Osteoblast (primary cell): ENCODE data around the gene SCT. TPM values are rescaled to one million over a fixed set of nuclear protein-coding genes. Genes with fewer than 3 reads are reported as not detected.
A peak's percentile ranks its signal among the peaks of the same experiment; 100 is the strongest.

Experiments used
- DNase-seq: peaks from one replicate; pipeline ENCODE4 v3.0.0; 2011; ENCODE audit warnings: low spot score, mixed read lengths; ENCODE audit not compliant: insufficient read length; ENCODE audit errors: missing footprints
- H2AFZ ChIP-seq: 2 replicates; pipeline ENCODE4 v1.6.0; 2011; ENCODE audit warnings: mild to moderate bottlenecking, low read length
- H3K27ac ChIP-seq: 2 replicates; pipeline ENCODE4 v1.5.1; 2011; ENCODE audit warnings: mild to moderate bottlenecking, low read depth, low read length, moderate library complexity
- H3K27me3 ChIP-seq: 2 replicates; pipeline ENCODE4 v1.6.0; 2012; ENCODE audit warnings: mild to moderate bottlenecking, control low read depth, inconsistent platforms, low read length, moderate library complexity; ENCODE audit not compliant: insufficient read depth
- H3K36me3 ChIP-seq: 2 replicates; pipeline ENCODE4 v1.5.1; 2011; ENCODE audit warnings: mild to moderate bottlenecking, low read length, control low read depth, moderate library complexity; ENCODE audit not compliant: insufficient read depth
- H3K4me1 ChIP-seq: 2 replicates; pipeline ENCODE4 v1.5.1; 2011; ENCODE audit warnings: mild to moderate bottlenecking, low read length, control low read depth, moderate library complexity; ENCODE audit not compliant: insufficient read depth
- H3K4me2 ChIP-seq: 2 replicates; pipeline ENCODE4 v1.6.0; 2011; ENCODE audit warnings: mild to moderate bottlenecking, low read length; ENCODE audit not compliant: insufficient read depth
- H3K4me3 ChIP-seq: fragments of 200-600 bp; sonication (generic); 3 replicates; pipeline ENCODE4 v1.5.1; 2012; ENCODE audit warnings: mild to moderate bottlenecking, low read length, inconsistent platforms; ENCODE audit not compliant: insufficient read depth
- H3K79me2 ChIP-seq: 2 replicates; pipeline ENCODE4 v1.6.0; 2012; ENCODE audit warnings: mild to moderate bottlenecking, low read length, control low read depth, inconsistent platforms; ENCODE audit not compliant: insufficient read depth
- H3K9me3 ChIP-seq: 2 replicates; pipeline ENCODE4 v1.5.1; 2011; ENCODE audit warnings: low read depth, low read length, control low read depth
- H4K20me1 ChIP-seq: 2 replicates; pipeline ENCODE4 v1.6.0; 2012; ENCODE audit warnings: mild to moderate bottlenecking, low read length, control low read depth; ENCODE audit not compliant: insufficient read depth
- CTCF ChIP-seq: IDR thresholded peaks from 2 replicates; pipeline ENCODE4 v1.5.1; 2011; ENCODE audit warnings: mild to moderate bottlenecking, low read depth, low read length, moderate library complexity; ENCODE audit errors: extremely low read depth
- total RNA-seq: library from RNA; depleted of rRNA; stranded (reverse); fragments of >200 nt; gene quantifications from 2 replicates; pipeline ENCODE4 v1.2.3, GENCODE V29; 2012

SCT gene
- total RNA-seq, 1 donor = not detected

- no peak for TF ChIP-seq CTCF
- Histone ChIP-seq H3K27me3 (peaks cover 14% of the 10 kb centered on the region), H2AFZ (no peak overlapping the region), H4K20me1 (peaks cover 40% of the 10 kb centered on the region), H3K4me1 (no peaks in the 10 kb centered on the region), H3K27ac (no peak overlapping the region), H3K79me2 (no peaks in the 10 kb centered on the region), H3K9me3 (no peaks in the 10 kb centered on the region), H3K36me3 (no peaks in the 10 kb centered on the region), H3K4me2 (no peak overlapping the region), H3K4me3 (no peak overlapping the region)
- DNase-seq = no peak
Observed at GRCh38 chr11:638631-639331, 11.8 kb upstream of the SCT start.

- H2AFZ ChIP-seq = no peak overlapping the region
- no peaks in the 10 kb centered on the region for H3K79me2 ChIP-seq
- no peaks in the 10 kb centered on the region for H3K4me1 ChIP-seq
- peaks cover 14% of the 10 kb centered on the region for H3K27me3 ChIP-seq
- no peaks in the 10 kb centered on the region for H3K9me3 ChIP-seq
- no peak overlapping the region for H3K4me2 ChIP-seq
- H4K20me1 ChIP-seq = peaks cover 40% of the 10 kb centered on the region
- H3K36me3 ChIP-seq = no peaks in the 10 kb centered on the region
- no peak overlapping the region for H3K27ac ChIP-seq
- DNase-seq = peak; percentile 88
- TF ChIP-seq CTCF = no peak
- H3K4me3 ChIP-seq = peak overlapping the region; percentile 30
Observed at GRCh38 chr11:637593-638521, 10.9 kb upstream of the SCT start.

GRCh38 chr11:637333-637592, 10.3 kb upstream of the SCT start:
- DNase-seq = no peak
- Histone ChIP-seq H3K79me2 (no peaks in the 10 kb centered on the region), H3K36me3 (no peaks in the 10 kb centered on the region), H3K27me3 (peaks cover 14% of the 10 kb centered on the region), H3K4me2 (no peak overlapping the region), H4K20me1 (peaks cover 40% of the 10 kb centered on the region), H3K4me3 (peak overlapping the region; percentile 30), H2AFZ (no peak overlapping the region), H3K9me3 (no peaks in the 10 kb centered on the region), H3K4me1 (no peaks in the 10 kb centered on the region), H3K27ac (no peak overlapping the region)
- no peak for TF ChIP-seq CTCF
